Neural crest cell (in vitro differentiated cells): ENCODE data around the gene KIRREL1. TPM values are rescaled to one million over a fixed set of nuclear protein-coding genes. Genes with fewer than 3 reads are reported as not detected.

ENCODE experiments used
- DNase-seq: peaks from one replicate; pipeline ENCODE4 v3.0.0; 2021; ENCODE audit warnings: low read depth, mixed read lengths, low spot score
- H3K27ac Mint-ChIP-seq: one replicate; pipeline ENCODE4 v1.8.0; 2021; ENCODE audit warnings: mild to moderate bottlenecking, mixed read lengths; ENCODE audit not compliant: unreplicated experiment
- H3K27me3 Mint-ChIP-seq: 2 replicates; pipeline ENCODE4 v1.8.0; 2021; ENCODE audit warnings: low read depth, mild to moderate bottlenecking, mixed read lengths
- H3K36me3 Mint-ChIP-seq: 2 replicates; pipeline ENCODE4 v1.8.0; 2021; ENCODE audit warnings: low read depth, mild to moderate bottlenecking, mixed read lengths
- H3K4me1 Mint-ChIP-seq: 2 replicates; pipeline ENCODE4 v1.8.0; 2021; ENCODE audit warnings: mixed read lengths
- H3K4me3 Mint-ChIP-seq: one replicate; pipeline ENCODE4 v1.8.0; 2021; ENCODE audit warnings: mild to moderate bottlenecking, mixed read lengths
- H3K9me3 Mint-ChIP-seq: 2 replicates; pipeline ENCODE4 v1.8.0; 2021; ENCODE audit warnings: mixed read lengths
- total RNA-seq: library from RNA; stranded (reverse); gene quantifications from 2 replicates; pipeline ENCODE4 v1.2.1, GENCODE V29; 2021
- TF ChIP-seq, protein P1 (sequence below): fragments of 200-600 bp; sonication (generic); conservative IDR thresholded peaks from 2 replicates; pipeline ENCODE4 v1.5.0; 2021; ENCODE audit warnings: antibody characterized with exemption, mild to moderate bottlenecking

The KIRREL1 gene
- total RNA-seq, 1 donor from 2014 or later: 64.9 TPM

DNA sequence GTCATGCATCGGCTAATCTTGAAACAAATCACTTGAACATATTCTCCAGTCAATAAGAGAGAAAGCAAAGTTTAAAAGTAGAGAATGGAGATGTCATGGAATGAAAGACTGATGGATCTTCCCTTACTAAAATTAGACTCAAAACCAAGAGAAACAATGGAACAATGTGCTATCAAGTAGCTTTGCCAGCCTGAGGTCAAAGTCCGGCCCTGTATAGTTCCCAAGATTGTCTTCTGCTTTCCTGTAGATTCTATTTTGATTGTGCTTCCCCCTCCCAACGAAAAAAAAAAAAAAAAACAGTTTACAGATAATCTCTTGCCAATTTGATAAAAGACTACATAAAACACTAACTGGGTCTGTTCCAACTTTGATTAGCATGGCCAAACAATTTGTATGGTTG is 40.8 kb upstream of the KIRREL1 start:
- Mint-ChIP-seq H3K27ac (no peak overlapping the region), H3K27me3 (peaks cover 35% of the 10 kb centered on the region), H3K36me3 (no peaks in the 10 kb centered on the region), H3K9me3 (no peaks in the 10 kb centered on the region), H3K4me3 (no peak overlapping the region), H3K4me1 (peaks cover 17% of the 10 kb centered on the region)
- TF ChIP-seq, protein P1, sequence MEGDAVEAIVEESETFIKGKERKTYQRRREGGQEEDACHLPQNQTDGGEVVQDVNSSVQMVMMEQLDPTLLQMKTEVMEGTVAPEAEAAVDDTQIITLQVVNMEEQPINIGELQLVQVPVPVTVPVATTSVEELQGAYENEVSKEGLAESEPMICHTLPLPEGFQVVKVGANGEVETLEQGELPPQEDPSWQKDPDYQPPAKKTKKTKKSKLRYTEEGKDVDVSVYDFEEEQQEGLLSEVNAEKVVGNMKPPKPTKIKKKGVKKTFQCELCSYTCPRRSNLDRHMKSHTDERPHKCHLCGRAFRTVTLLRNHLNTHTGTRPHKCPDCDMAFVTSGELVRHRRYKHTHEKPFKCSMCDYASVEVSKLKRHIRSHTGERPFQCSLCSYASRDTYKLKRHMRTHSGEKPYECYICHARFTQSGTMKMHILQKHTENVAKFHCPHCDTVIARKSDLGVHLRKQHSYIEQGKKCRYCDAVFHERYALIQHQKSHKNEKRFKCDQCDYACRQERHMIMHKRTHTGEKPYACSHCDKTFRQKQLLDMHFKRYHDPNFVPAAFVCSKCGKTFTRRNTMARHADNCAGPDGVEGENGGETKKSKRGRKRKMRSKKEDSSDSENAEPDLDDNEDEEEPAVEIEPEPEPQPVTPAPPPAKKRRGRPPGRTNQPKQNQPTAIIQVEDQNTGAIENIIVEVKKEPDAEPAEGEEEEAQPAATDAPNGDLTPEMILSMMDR: no peak
- no peak for DNase-seq

DNA sequence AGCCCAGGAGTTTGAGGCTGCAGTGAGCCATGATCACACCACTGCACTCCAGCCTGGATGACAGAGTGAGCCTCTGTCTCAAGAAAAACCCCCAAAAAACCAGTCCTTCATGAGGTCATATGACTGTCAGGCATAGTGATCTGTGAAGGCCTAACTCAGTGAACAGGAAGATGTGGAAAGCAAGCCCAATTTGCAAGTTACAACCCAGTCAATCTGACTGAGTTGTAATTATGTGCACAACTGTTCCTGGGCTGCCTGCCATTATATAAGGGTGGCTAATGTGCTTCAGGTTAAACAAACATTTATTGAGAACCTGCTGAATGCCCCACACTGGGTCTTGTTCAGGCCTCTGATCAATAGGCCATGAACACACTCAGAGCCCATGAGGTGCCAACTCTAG is 38.2 kb upstream of the KIRREL1 start:
- DNase-seq: no peak
- TF ChIP-seq, protein P1: no peak
- Mint-ChIP-seq H3K9me3 (no peaks in the 10 kb centered on the region), H3K27me3 (peaks cover 48% of the 10 kb centered on the region), H3K4me3 (no peak overlapping the region), H3K4me1 (peaks cover 8% of the 10 kb centered on the region), H3K27ac (no peak overlapping the region), H3K36me3 (no peaks in the 10 kb centered on the region)

DNA sequence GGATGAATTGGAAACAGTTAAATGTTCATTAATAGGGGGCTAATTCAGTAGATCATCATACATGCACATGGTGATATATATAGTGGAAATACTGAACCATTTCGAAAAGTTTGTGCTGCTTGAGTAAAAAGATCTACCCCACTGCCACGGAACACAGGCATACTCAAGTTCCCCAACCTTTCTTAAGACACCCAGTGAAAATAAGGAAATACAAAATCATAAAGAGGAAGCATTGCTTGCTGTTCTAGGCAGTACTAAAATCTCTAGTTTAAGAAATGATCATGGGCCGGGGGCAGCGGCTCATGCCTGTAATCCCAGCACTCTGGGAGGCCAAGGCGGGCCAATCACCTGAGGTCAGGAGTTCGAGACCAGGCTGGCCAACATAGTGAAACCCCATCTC is 37.6 kb upstream of the KIRREL1 start:
- no peak for DNase-seq
- H3K9me3 Mint-ChIP-seq: no peaks in the 10 kb centered on the region
- no peaks in the 10 kb centered on the region for H3K36me3 Mint-ChIP-seq
- H3K27me3 Mint-ChIP-seq: peaks cover 54% of the 10 kb centered on the region
- TF ChIP-seq, protein P1: no peak
- peaks cover 8% of the 10 kb centered on the region for H3K4me1 Mint-ChIP-seq
- no peak overlapping the region for H3K4me3 Mint-ChIP-seq
- no peak overlapping the region for H3K27ac Mint-ChIP-seq

DNA sequence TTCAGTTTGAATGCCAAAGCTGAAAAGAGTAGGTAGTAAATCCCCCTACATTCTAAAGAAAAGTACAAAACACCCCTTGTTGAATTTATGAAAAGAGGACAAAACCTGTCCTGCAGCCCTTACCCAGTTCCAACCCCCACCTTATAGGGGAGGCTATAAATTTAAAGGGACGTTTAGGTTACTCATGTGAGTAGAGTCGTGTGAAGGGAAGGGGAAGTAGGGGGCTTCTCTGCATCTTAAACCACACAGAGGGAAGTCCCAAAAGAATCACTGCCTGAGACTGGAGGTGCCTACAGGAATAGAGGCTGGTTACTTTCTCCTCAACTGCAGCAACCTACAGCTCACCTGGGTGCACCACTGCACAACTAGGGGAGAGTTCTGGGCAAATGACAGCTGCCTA is 36.7 kb upstream of the KIRREL1 start:
- TF ChIP-seq, protein P1: no peak
- DNase-seq: no peak
- no peak overlapping the region for H3K27ac Mint-ChIP-seq
- H3K27me3 Mint-ChIP-seq: peaks cover 54% of the 10 kb centered on the region
- no peak overlapping the region for H3K4me3 Mint-ChIP-seq
- H3K9me3 Mint-ChIP-seq: no peaks in the 10 kb centered on the region
- H3K36me3 Mint-ChIP-seq: no peaks in the 10 kb centered on the region
- H3K4me1 Mint-ChIP-seq: peaks cover 8% of the 10 kb centered on the region

DNA sequence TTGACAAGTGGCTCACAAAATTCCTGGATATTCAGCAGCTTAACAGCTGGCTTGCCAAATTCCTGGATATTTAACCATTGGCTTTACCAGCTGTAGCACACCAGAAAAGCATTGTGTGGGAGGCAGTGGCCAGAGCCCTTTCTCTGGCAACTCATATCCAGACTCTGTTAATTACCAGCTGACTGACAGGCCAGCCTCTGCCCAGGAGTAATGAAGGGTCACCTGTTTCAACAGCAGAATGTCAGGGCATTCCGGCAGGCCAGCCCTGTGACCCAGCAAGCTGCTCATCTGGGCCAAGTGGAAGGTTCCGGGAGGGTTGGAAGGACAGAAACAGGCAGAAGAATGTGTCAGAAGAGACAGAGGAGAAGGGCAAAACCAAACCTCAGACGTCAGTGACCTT is 35.2 kb upstream of the KIRREL1 start:
- no peak for DNase-seq
- Mint-ChIP-seq H3K9me3 (no peaks in the 10 kb centered on the region), H3K27me3 (peaks cover 54% of the 10 kb centered on the region), H3K36me3 (no peaks in the 10 kb centered on the region), H3K4me1 (no peaks in the 10 kb centered on the region), H3K27ac (no peak overlapping the region), H3K4me3 (no peak overlapping the region)
- TF ChIP-seq, protein P1: no peak

DNA sequence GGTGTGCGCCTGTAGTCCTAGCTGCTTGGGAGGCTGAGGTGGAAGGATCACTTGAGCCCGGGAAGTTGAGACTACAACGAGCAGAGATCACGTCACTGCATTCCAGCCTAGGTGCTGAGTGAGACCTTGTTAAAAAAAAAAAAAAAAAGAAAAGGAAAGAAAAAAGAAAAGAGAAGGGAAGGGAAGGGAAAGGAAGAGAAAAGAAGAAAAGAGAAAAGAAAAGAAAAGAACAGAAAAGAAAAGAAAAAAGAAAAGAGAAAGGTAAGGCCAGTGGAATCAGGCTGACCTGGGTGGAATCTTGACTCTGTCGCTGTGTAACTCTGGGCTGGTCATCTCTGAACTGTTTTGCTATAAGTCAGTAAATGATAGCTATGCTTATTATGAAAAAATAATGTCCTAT is 33.7 kb upstream of the KIRREL1 start:
- H3K36me3 Mint-ChIP-seq: no peaks in the 10 kb centered on the region
- no peak overlapping the region for H3K27ac Mint-ChIP-seq
- TF ChIP-seq, protein P1: no peak
- no peak for DNase-seq
- H3K27me3 Mint-ChIP-seq: peaks cover 57% of the 10 kb centered on the region
- no peak overlapping the region for H3K4me3 Mint-ChIP-seq
- no peaks in the 10 kb centered on the region for H3K9me3 Mint-ChIP-seq
- no peaks in the 10 kb centered on the region for H3K4me1 Mint-ChIP-seq
